CD4-positive, CD25-positive, alpha-beta regulatory T cell (primary cell): ENCODE measurements around the gene EPHA2. TPM values are rescaled to one million over a fixed set of nuclear protein-coding genes. Genes with fewer than 3 reads are reported as not detected.

Experiments used
- ATAC-seq, 2 donors: fragments of 150-1000 bp; cut with Tn5 transposase; one replicate each; pipeline ENCODE4 v1.10.0; 2021; ENCODE audit warnings: low read depth in 2 of 2, moderate number of reproducible peaks in 2 of 2, moderate library complexity in 1 of 2
- DNase-seq, 3 donors: peaks; one replicate each; pipeline versions ENCODE4 v3.0.0 to v3.0.0-alpha.2; 2012 to 2022; ENCODE audit warnings: mixed read lengths in 1 of 3
- H3K27ac ChIP-seq: one replicate; pipeline ENCODE4 v1.7.0; 2013; ENCODE audit warnings: mild to moderate bottlenecking, low read length; ENCODE audit not compliant: insufficient read depth, poor library complexity, severe bottlenecking
- H3K27me3 ChIP-seq: one replicate; pipeline ENCODE4 v1.7.0; 2013; ENCODE audit warnings: low read length; ENCODE audit not compliant: control insufficient read depth, insufficient read depth
- H3K36me3 ChIP-seq: one replicate; pipeline ENCODE4 v1.7.0; 2013; ENCODE audit warnings: mild to moderate bottlenecking, low read length, moderate library complexity; ENCODE audit not compliant: control insufficient read depth, insufficient read depth
- H3K4me1 ChIP-seq: 2 replicates; pipeline ENCODE4 v1.7.0; 2013; ENCODE audit warnings: mild to moderate bottlenecking, low read length; ENCODE audit not compliant: insufficient read depth, control insufficient read depth, poor library complexity, severe bottlenecking
- H3K4me3 ChIP-seq: one replicate; pipeline ENCODE4 v1.7.0; 2013; ENCODE audit warnings: low read depth, mild to moderate bottlenecking, low read length, moderate library complexity
- H3K9me3 ChIP-seq, 2 experiments: 1 replicate in 1 of 2; 2 replicates in 1 of 2; pipeline ENCODE4 v1.7.0; 2013; ENCODE audit warnings: low read length in 2 of 2, mild to moderate bottlenecking in 1 of 2, moderate library complexity in 1 of 2; ENCODE audit not compliant: control insufficient read depth in 2 of 2
- H3K27ac Mint-ChIP-seq, 3 donors: one replicate each; pipeline ENCODE4 v1.8.0; 2020 to 2022; ENCODE audit warnings: mild to moderate bottlenecking in 3 of 3, mixed read lengths in 3 of 3, moderate library complexity in 2 of 3
- H3K27me3 Mint-ChIP-seq: one replicate; pipeline ENCODE4 v1.8.0; 2022; ENCODE audit warnings: mild to moderate bottlenecking, mixed read lengths
- H3K36me3 Mint-ChIP-seq: one replicate; pipeline ENCODE4 v1.8.0; 2020; ENCODE audit warnings: mixed read lengths
- H3K4me1 Mint-ChIP-seq, 4 donors: one replicate each; pipeline ENCODE4 v1.8.0; 2020 to 2022; ENCODE audit warnings: mixed read lengths in 4 of 4, mild to moderate bottlenecking in 1 of 4
- H3K4me3 Mint-ChIP-seq, 4 donors: one replicate each; pipeline ENCODE4 v1.8.0; 2020 to 2022; ENCODE audit warnings: mild to moderate bottlenecking in 4 of 4, mixed read lengths in 4 of 4, moderate library complexity in 3 of 4
- H3K9me3 Mint-ChIP-seq, 7 donors: one replicate each; pipeline ENCODE4 v1.8.0; 2020 to 2022; ENCODE audit warnings: mixed read lengths in 7 of 7, mild to moderate bottlenecking in 3 of 7, moderate library complexity in 2 of 7
- polyA plus RNA-seq, 4 donors: library from polyadenylated mRNA; unstranded; fragments of 300-500 nt; fragmentation: Illumina TruSeq; gene quantifications; one replicate each; pipeline ENCODE4 v1.2.3, GENCODE V29; 2021
- total RNA-seq: library from RNA; stranded (reverse); gene quantifications from one replicate; pipeline ENCODE4 v1.2.3, GENCODE V29; 2022

The EPHA2 gene
- total and polyA plus RNA-seq, 5 donors from 2014 or later, result not detected

- Mint-ChIP-seq H3K36me3 (no peaks in the 10 kb centered on the region), H3K27ac (no peak overlapping the region), H3K4me3 (no peak overlapping the region), H3K27me3 (peaks cover 4% of the 10 kb centered on the region), H3K4me1 (peaks cover 0 to 2% (median 0%) of the 10 kb centered on the region in 4 donors), H3K9me3 (no peaks in the 10 kb centered on the region)
- ATAC-seq, result no peak
- Histone ChIP-seq H3K9me3 (no peaks in the 10 kb centered on the region), H3K36me3 (no peaks in the 10 kb centered on the region), H3K27me3 (peaks cover 2% of the 10 kb centered on the region), H3K4me1 (no peaks in the 10 kb centered on the region), H3K27ac (no peak overlapping the region), H3K4me3 (no peak overlapping the region)
- DNase-seq, result no peak
Measured at GRCh38 chr1:16091296-16091695, 64.6 kb downstream of the EPHA2 start.

GRCh38 chr1:16090076-16090826 is 65.6 kb downstream of the EPHA2 start:
- H3K27ac Mint-ChIP-seq, result no peak overlapping the region
- no peak overlapping the region for H3K4me3 Mint-ChIP-seq
- no peak for DNase-seq
- no peaks in the 10 kb centered on the region for H3K9me3 Mint-ChIP-seq
- H3K36me3 Mint-ChIP-seq, result no peaks in the 10 kb centered on the region
- H3K27ac ChIP-seq, result no peak overlapping the region
- H3K4me3 ChIP-seq, result no peak overlapping the region
- H3K4me1 Mint-ChIP-seq, result peaks cover 0 to 2% (median 0%) of the 10 kb centered on the region in 4 donors
- H3K36me3 ChIP-seq, result no peaks in the 10 kb centered on the region
- peaks cover 4% of the 10 kb centered on the region for H3K27me3 Mint-ChIP-seq
- ATAC-seq, result no peak
- no peaks in the 10 kb centered on the region for H3K9me3 ChIP-seq
- H3K27me3 ChIP-seq, result peaks cover 2% of the 10 kb centered on the region
- H3K4me1 ChIP-seq, result no peaks in the 10 kb centered on the region

DNA sequence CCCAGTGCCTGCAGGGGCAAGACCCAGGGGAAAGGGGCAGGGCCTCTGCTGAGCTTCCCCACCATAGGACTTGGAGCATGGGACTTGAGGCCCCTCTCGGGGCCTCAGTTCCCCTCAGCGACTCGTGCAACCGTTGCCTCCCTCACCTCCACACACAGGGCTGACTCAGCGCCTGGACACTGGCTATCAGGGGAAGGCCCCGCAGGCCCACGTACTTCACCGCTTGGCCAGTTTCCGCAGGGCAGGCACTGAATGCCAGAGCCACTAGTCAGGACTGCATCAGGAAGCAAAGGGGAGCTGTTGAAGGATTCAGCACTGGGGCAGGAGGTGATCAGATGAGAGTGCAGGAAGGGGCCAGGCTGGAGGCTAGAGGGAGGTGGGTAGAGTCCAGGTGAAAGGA is 66.9 kb downstream of the EPHA2 start:
- Histone ChIP-seq H3K4me1 (no peaks in the 10 kb centered on the region), H3K27me3 (peaks cover under 1% of the 10 kb centered on the region), H3K9me3 (no peaks in the 10 kb centered on the region), H3K36me3 (no peaks in the 10 kb centered on the region), H3K27ac (no peak overlapping the region), H3K4me3 (no peak overlapping the region)
- ATAC-seq, result no peak
- H3K9me3 Mint-ChIP-seq, result no peaks in the 10 kb centered on the region
- H3K4me3 Mint-ChIP-seq, result no peak overlapping the region
- H3K36me3 Mint-ChIP-seq, result no peaks in the 10 kb centered on the region
- H3K27me3 Mint-ChIP-seq, result peaks cover 4% of the 10 kb centered on the region
- no peak overlapping the region for H3K27ac Mint-ChIP-seq
- no peak for DNase-seq
- H3K4me1 Mint-ChIP-seq, result peaks cover 0 to 1% (median 0%) of the 10 kb centered on the region in 4 donors

DNA sequence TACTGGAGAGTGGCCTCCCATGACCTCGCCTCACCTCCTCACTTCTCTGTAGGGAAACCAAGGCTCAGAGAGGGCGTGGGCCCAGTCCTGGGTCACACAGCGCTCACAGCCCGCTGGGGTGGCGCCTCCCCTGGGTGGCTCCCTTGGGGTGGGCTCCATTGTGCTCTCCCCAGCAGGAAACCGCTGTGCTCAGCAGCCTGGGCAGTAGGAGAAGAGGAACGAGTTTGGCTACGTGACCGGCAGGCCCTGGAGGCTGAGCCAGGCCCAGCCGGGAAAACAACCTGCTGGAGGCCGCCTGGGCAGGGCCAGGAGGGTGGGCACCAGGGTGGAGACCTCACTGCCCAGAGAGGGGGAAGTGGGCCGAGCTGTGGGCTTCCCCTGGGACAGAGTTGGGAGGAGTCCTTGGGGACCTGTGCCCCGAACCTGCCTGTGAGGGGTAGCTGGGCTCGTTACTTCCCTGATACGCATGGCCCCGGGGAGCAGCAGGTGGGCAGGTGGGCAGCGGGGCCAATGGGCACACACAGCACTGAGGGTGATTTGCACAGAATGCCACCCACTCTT is 67.4 kb downstream of the EPHA2 start:
- H3K4me1 ChIP-seq, result no peaks in the 10 kb centered on the region
- Mint-ChIP-seq H3K4me3 (no peak overlapping the region), H3K36me3 (no peaks in the 10 kb centered on the region), H3K4me1 (no peaks in the 10 kb centered on the region), H3K27me3 (peaks cover 4% of the 10 kb centered on the region), H3K9me3 (no peaks in the 10 kb centered on the region), H3K27ac (no peak overlapping the region)
- DNase-seq, result no peak
- ATAC-seq, result no peak
- H3K36me3 ChIP-seq, result no peaks in the 10 kb centered on the region
- H3K4me3 ChIP-seq, result no peak overlapping the region
- H3K27ac ChIP-seq, result no peak overlapping the region
- H3K9me3 ChIP-seq, result no peaks in the 10 kb centered on the region
- H3K27me3 ChIP-seq, result no peaks in the 10 kb centered on the region

GRCh38 chr1:16087733-16088132 is 68.1 kb downstream of the EPHA2 start:
- no peaks in the 10 kb centered on the region for H3K9me3 ChIP-seq
- H3K27me3 ChIP-seq, result no peaks in the 10 kb centered on the region
- Mint-ChIP-seq H3K4me1 (peaks cover 0 to 3% (median 0%) of the 10 kb centered on the region in 4 donors), H3K9me3 (peaks cover 0 to 2% (median 0%) of the 10 kb centered on the region in 7 donors), H3K27ac (no peak overlapping the region), H3K27me3 (peaks cover 4% of the 10 kb centered on the region), H3K36me3 (no peaks in the 10 kb centered on the region), H3K4me3 (no peak overlapping the region)
- H3K36me3 ChIP-seq, result no peaks in the 10 kb centered on the region
- DNase-seq (no peak), ATAC-seq (no peak)
- H3K27ac ChIP-seq, result no peak overlapping the region
- no peaks in the 10 kb centered on the region for H3K4me1 ChIP-seq
- no peak overlapping the region for H3K4me3 ChIP-seq

DNA sequence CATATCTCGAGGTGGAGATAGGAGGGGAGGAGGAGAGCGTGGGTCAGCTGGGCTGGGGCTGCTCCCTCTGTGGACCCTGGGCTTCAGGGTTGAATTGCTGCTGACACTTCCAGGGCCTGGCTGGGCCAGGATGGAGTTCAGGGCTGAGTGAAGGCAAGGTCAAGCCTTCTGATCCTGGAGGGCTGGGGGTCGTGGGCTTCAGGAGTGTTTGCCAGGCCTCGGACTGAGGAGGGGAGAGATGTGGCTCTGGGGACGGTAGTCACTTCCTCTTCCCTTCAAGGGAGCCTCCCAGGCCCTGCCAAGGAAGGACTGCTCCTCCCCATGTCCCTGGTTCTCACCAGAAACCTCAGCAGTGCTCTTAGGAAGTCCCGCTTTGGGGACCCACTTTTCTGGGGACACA is 70.3 kb downstream of the EPHA2 start:
- DNase-seq (no peak), ATAC-seq (no peak)
- peaks cover 0 to 4% (median 0%) of the 10 kb centered on the region in 4 donors for H3K4me1 Mint-ChIP-seq
- H3K27ac Mint-ChIP-seq, result no peak overlapping the region
- no peak overlapping the region for H3K4me3 ChIP-seq
- peaks cover 0 to 2% (median 0%) of the 10 kb centered on the region in 7 donors for H3K9me3 Mint-ChIP-seq
- no peak overlapping the region for H3K27ac ChIP-seq
- H3K36me3 ChIP-seq, result no peaks in the 10 kb centered on the region
- no peaks in the 10 kb centered on the region for H3K9me3 ChIP-seq
- no peak overlapping the region for H3K4me3 Mint-ChIP-seq
- no peaks in the 10 kb centered on the region for H3K36me3 Mint-ChIP-seq
- no peaks in the 10 kb centered on the region for H3K4me1 ChIP-seq
- H3K27me3 Mint-ChIP-seq, result peaks cover 4% of the 10 kb centered on the region
- no peaks in the 10 kb centered on the region for H3K27me3 ChIP-seq

GRCh38 chr1:16083486-16083885 is 72.4 kb downstream of the EPHA2 start:
- ATAC-seq (no peak), DNase-seq (no peak)
- no peak overlapping the region for H3K27ac ChIP-seq
- no peaks in the 10 kb centered on the region for H3K27me3 ChIP-seq
- Mint-ChIP-seq H3K27me3 (peaks cover 4% of the 10 kb centered on the region), H3K4me1 (peaks cover 0 to 12% (median 3%) of the 10 kb centered on the region in 4 donors), H3K27ac (no peak overlapping the region), H3K9me3 (peaks cover 0 to 2% (median 0%) of the 10 kb centered on the region in 7 donors), H3K36me3 (no peaks in the 10 kb centered on the region), H3K4me3 (no peak overlapping the region)
- H3K9me3 ChIP-seq, result no peaks in the 10 kb centered on the region
- no peaks in the 10 kb centered on the region for H3K36me3 ChIP-seq
- H3K4me1 ChIP-seq, result no peaks in the 10 kb centered on the region
- H3K4me3 ChIP-seq, result no peak overlapping the region
